Astrocyte (in vitro differentiated cells and primary cell): ENCODE measurements around the gene CD48.

ENCODE experiments used
- CTCF ChIP-seq: IDR thresholded peaks from 2 replicates; pipeline ENCODE4 v1.5.1; 2011; ENCODE audit warnings: low read depth, mild to moderate bottlenecking, inconsistent platforms, low read length, moderate library complexity; ENCODE audit not compliant: insufficient read depth
- EZH2 ChIP-seq: IDR thresholded peaks from 2 replicates; pipeline ENCODE4 v1.6.1; 2012; ENCODE audit warnings: mild to moderate bottlenecking, low read length, inconsistent platforms; ENCODE audit not compliant: insufficient read depth

GRCh38 chr1:160738271-160738670 lies 26.6 kb upstream of the CD48 start:
- TF ChIP-seq EZH2 (no peak), CTCF (no peak)
